ENCODE data around the gene FAM228A. TPM values are rescaled to one million over a fixed set of nuclear protein-coding genes. Genes with fewer than 3 reads are reported as not detected.

The FAM228A gene
- total RNA-seq, 2 experiments from 2014 or later, result 0.25 to 0.46 TPM

DNA sequence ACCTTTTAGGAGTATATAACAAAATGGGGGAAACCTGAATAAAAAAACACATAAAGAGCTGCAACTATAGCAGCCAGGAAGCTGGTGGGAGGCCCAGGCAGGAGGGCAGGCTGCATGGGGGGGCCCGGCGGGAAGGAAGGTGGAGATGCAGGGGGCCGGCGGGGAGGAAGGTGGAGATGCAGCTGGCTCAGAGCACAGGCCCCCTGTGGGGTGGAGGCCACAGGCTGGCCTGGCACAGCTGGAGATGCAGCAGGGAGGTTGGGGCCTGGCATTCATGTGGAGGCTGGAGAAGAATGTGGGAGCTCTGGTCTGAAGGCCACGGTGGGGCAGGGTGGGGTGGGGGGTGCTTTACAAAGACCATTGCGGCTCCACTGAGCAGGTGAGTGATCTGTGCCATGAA, 31.4 kb downstream of the FAM228A start:
- no peaks in the 10 kb centered on the region for H3K9me3 ChIP-seq (ENCODE audit: low read length)
- no peak overlapping the region for H3K4me2 ChIP-seq (ENCODE audit: low read length)
- ChIA-PET CTCF (ENCODE audit: unreplicated experiment) (no interaction called here), POLR2A (interaction anchor here (0.6 to 1.4 kb wide), 4 partner anchors 9 to 136 kb away, joined by 3 to 10 read pairs (median 4); no protein-coding TSS in a partner anchor)
- H4K20me1 ChIP-seq (ENCODE audit: insufficient read depth, low read length), result no peaks in the 10 kb centered on the region
- peaks cover 16% of the 10 kb centered on the region for H3K36me3 ChIP-seq (ENCODE audit: insufficient read depth, low read length)
- no TSS peak for BruUV-seq (replicated peaks)
- no peaks in the 10 kb centered on the region for H3K4me1 ChIP-seq (ENCODE audit: insufficient read depth, low read length, poor library complexity, severe bottlenecking)
- no peak overlapping the region for H3K4me3 ChIP-seq (ENCODE audit: low read depth, low read length, poor library complexity, severe bottlenecking)
- intact Hi-C loops (cut with micrococcal nuclease; ENCODE audit: unreplicated experiment), result no loop called here
- no peak overlapping the region for H3K27ac ChIP-seq (ENCODE audit: low read depth, low read length, poor library complexity, severe bottlenecking)
- H2AFZ ChIP-seq (ENCODE audit: low read length), result no peak overlapping the region
- H3K79me2 ChIP-seq (ENCODE audit: insufficient read depth, low read depth, low read length), result no peaks in the 10 kb centered on the region
- no peaks in the 10 kb centered on the region for H3K9me2 ChIP-seq (ENCODE audit: insufficient read depth, low read length)
- DNase-seq (ENCODE audit: low spot score), result no peak
- no peak for TF ChIP-seq EZH2phosphoT487 (IDR thresholded peaks at IDR 0.05; ENCODE audit: borderline replicate concordance, low read depth, low read length)
- TF ChIP-seq, protein P1, sequence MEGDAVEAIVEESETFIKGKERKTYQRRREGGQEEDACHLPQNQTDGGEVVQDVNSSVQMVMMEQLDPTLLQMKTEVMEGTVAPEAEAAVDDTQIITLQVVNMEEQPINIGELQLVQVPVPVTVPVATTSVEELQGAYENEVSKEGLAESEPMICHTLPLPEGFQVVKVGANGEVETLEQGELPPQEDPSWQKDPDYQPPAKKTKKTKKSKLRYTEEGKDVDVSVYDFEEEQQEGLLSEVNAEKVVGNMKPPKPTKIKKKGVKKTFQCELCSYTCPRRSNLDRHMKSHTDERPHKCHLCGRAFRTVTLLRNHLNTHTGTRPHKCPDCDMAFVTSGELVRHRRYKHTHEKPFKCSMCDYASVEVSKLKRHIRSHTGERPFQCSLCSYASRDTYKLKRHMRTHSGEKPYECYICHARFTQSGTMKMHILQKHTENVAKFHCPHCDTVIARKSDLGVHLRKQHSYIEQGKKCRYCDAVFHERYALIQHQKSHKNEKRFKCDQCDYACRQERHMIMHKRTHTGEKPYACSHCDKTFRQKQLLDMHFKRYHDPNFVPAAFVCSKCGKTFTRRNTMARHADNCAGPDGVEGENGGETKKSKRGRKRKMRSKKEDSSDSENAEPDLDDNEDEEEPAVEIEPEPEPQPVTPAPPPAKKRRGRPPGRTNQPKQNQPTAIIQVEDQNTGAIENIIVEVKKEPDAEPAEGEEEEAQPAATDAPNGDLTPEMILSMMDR (conservative IDR thresholded peaks at IDR 0.05; ENCODE audit: low read length), result no peak

GRCh38 chr2:24206714-24207113, 31.9 kb downstream of the FAM228A start:
- Histone ChIP-seq H4K20me1 (ENCODE audit: insufficient read depth, low read length) (no peaks in the 10 kb centered on the region), H2AFZ (ENCODE audit: low read length) (no peak overlapping the region), H3K79me2 (ENCODE audit: insufficient read depth, low read depth, low read length) (no peaks in the 10 kb centered on the region), H3K27ac (ENCODE audit: low read depth, low read length, poor library complexity, severe bottlenecking) (no peak overlapping the region), H3K9me2 (ENCODE audit: insufficient read depth, low read length) (no peaks in the 10 kb centered on the region), H3K4me3 (ENCODE audit: low read depth, low read length, poor library complexity, severe bottlenecking) (no peak overlapping the region), H3K4me1 (ENCODE audit: insufficient read depth, low read length, poor library complexity, severe bottlenecking) (no peaks in the 10 kb centered on the region), H3K36me3 (ENCODE audit: insufficient read depth, low read length) (peaks cover 16% of the 10 kb centered on the region), H3K9me3 (ENCODE audit: low read length) (no peaks in the 10 kb centered on the region), H3K4me2 (ENCODE audit: low read length) (no peak overlapping the region)
- TF ChIP-seq, protein P1 (conservative IDR thresholded peaks at IDR 0.05; ENCODE audit: low read length), result no peak
- TF ChIP-seq EZH2phosphoT487 (IDR thresholded peaks at IDR 0.05; ENCODE audit: borderline replicate concordance, low read depth, low read length), result no peak
- ChIA-PET CTCF (ENCODE audit: unreplicated experiment) (no interaction called here), POLR2A (interaction anchor here (0.8 to 1.4 kb wide), 2 partner anchors 9 to 136 kb away, joined by 3 to 10 read pairs; no protein-coding TSS in a partner anchor)
- BruUV-seq (replicated peaks), result no TSS peak
- intact Hi-C loops (cut with micrococcal nuclease; ENCODE audit: unreplicated experiment), result no loop called here
- no peak for DNase-seq (ENCODE audit: low spot score)

DNA sequence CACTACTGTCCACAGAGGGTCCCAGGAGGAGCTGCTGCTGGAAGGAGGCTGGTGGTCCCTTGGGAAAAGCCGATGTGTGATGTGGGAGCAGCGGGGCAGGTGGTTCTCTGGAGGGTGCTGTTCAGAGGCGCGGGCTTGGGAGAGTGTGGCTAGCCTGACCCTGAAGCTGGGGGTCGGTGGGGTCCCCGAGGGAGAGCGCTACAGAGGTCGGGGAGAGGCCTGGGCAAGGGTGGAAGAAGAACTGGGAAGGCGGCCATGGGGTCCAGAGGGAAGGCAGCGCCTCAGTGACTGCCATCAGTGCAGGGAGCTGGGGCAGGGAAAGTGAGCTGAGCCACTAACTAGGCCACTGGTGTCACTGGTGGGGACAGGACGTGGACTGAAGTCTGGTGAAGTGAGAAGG, 32.5 kb downstream of the FAM228A start:
- Histone ChIP-seq H4K20me1 (ENCODE audit: insufficient read depth, low read length) (no peaks in the 10 kb centered on the region), H3K27ac (ENCODE audit: low read depth, low read length, poor library complexity, severe bottlenecking) (no peak overlapping the region), H3K4me1 (ENCODE audit: insufficient read depth, low read length, poor library complexity, severe bottlenecking) (no peaks in the 10 kb centered on the region), H3K9me3 (ENCODE audit: low read length) (no peaks in the 10 kb centered on the region), H3K4me3 (ENCODE audit: low read depth, low read length, poor library complexity, severe bottlenecking) (no peak overlapping the region), H3K79me2 (ENCODE audit: insufficient read depth, low read depth, low read length) (no peaks in the 10 kb centered on the region), H3K4me2 (ENCODE audit: low read length) (no peak overlapping the region), H3K36me3 (ENCODE audit: insufficient read depth, low read length) (peaks cover 16% of the 10 kb centered on the region), H3K9me2 (ENCODE audit: insufficient read depth, low read length) (no peaks in the 10 kb centered on the region), H2AFZ (ENCODE audit: low read length) (no peak overlapping the region)
- CTCF ChIA-PET (ENCODE audit: unreplicated experiment), result no interaction called here
- POLR2A ChIA-PET, result interaction anchor here (1.4 kb wide), 1 partner anchor 8 kb away, joined by 10 read pairs; no protein-coding TSS in a partner anchor
- no peak for TF ChIP-seq EZH2phosphoT487 (IDR thresholded peaks at IDR 0.05; ENCODE audit: borderline replicate concordance, low read depth, low read length)
- TF ChIP-seq, protein P1 (conservative IDR thresholded peaks at IDR 0.05; ENCODE audit: low read length), result no peak
- no peak for DNase-seq (ENCODE audit: low spot score)
- intact Hi-C loops (cut with micrococcal nuclease; ENCODE audit: unreplicated experiment), result no loop called here
- BruUV-seq (replicated peaks), result no TSS peak
